Liver (tissue), 3 donors: ENCODE results near the gene PARM1.

Experiments
- CTCF ChIP-seq: fragments of 150-350 bp; IDR thresholded peaks from 2 replicates; pipeline ENCODE4 v1.5.1; 2017; ENCODE audit warnings: improper control_type of control experiment, low read depth, low read length; ENCODE audit not compliant: missing input control
- FOXA2 ChIP-seq: IDR thresholded peaks from 2 replicates; pipeline ENCODE4 v1.6.1; 2016; ENCODE audit warnings: antibody characterized with exemption
- GABPA ChIP-seq, 2 donors: IDR thresholded peaks in 1 of 2; conservative IDR thresholded peaks in 1 of 2; 2 replicates each; pipeline ENCODE4 v1.6.1; 2016; ENCODE audit warnings: antibody characterized with exemption in 2 of 2, mild to moderate bottlenecking in 1 of 2, moderate library complexity in 1 of 2
- MAX ChIP-seq: IDR thresholded peaks from 2 replicates; pipeline ENCODE4 v1.6.1; 2016; ENCODE audit warnings: antibody characterized with exemption
- REST ChIP-seq: IDR thresholded peaks from 2 replicates; pipeline ENCODE4 v1.6.1; 2016; ENCODE audit warnings: antibody characterized with exemption, mild to moderate bottlenecking
- SP1 ChIP-seq: IDR thresholded peaks from 2 replicates; pipeline ENCODE4 v1.6.1; 2018; ENCODE audit warnings: antibody characterized with exemption, mild to moderate bottlenecking
- TAF1 ChIP-seq: conservative IDR thresholded peaks from 2 replicates; pipeline ENCODE4 v1.6.1; 2016; ENCODE audit warnings: antibody characterized with exemption, mild to moderate bottlenecking
- YY1 ChIP-seq: IDR thresholded peaks from 2 replicates; pipeline ENCODE4 v1.6.1; 2016; ENCODE audit warnings: antibody characterized with exemption, mild to moderate bottlenecking
- donor health status: healthy.
- donor health status: healthy.

- TF ChIP-seq CTCF (no peak), MAX (no peak), TAF1 (no peak), FOXA2 (no peak), GABPA (IDR thresholded peaks at IDR 0.05 in 1 of 2, conservative IDR thresholded peaks at IDR 0.05 in 1 of 2) (no peak), YY1 (no peak), REST (no peak), SP1 (no peak)
These were observed 71.1 kb downstream of the PARM1 start for GRCh38 chr4:75003979-75004378.
